ENCODE measurements around the gene KCNH4.
"Not testable (repeated sequence)": the region's sequence is repeated elsewhere in the genome, so short reads cannot be mapped to it uniquely, and the experiment has no call there.

Gene KCNH4

GRCh38 chr17:42193969-42194899 lies 13.3 kb upstream of the KCNH4 start, which contains the start of gene GHDC:
TSS of gene GHDC (minus strand) at chr17:42194494. CDS start at chr17:42193581, 913 bp downstream.
- DNase-seq: peak; percentile 72

GRCh38 chr17:42193216-42193968 lies 12.4 kb upstream of the KCNH4 start:
- no peak for DNase-seq

GRCh38 chr17:42192189-42193126 lies 11.5 kb upstream of the KCNH4 start:
- DNase-seq: no peak

- no peak for DNase-seq
Measured at GRCh38 chr17:42191275-42191608, 10.3 kb upstream of the KCNH4 start.

GRCh38 chr17:42190491-42191274 lies 9.7 kb upstream of the KCNH4 start:
- no peak for DNase-seq

- no peak for DNase-seq
Measured at GRCh38 chr17:42189651-42189965, 8.7 kb upstream of the KCNH4 start.

- no peak for DNase-seq
Measured at GRCh38 chr17:42188749-42189650, 8.1 kb upstream of the KCNH4 start.

- no peak for DNase-seq
Measured at GRCh38 chr17:42187833-42188232, 6.9 kb upstream of the KCNH4 start.

- DNase-seq: not testable (repeated sequence)
Measured at GRCh38 chr17:42186191-42186590, 5.2 kb upstream of the KCNH4 start.

GRCh38 chr17:42185621-42185930 lies 4.6 kb upstream of the KCNH4 start:
- no peak for DNase-seq

- no peak for DNase-seq
Measured at GRCh38 chr17:42184713-42185620, 4.0 kb upstream of the KCNH4 start, which contains the start of gene HCRT. TSS of gene HCRT (minus strand) at chr17:42185452. CDS start at chr17:42185365, 87 bp downstream.

GRCh38 chr17:42183741-42184711 lies 3.1 kb upstream of the KCNH4 start:
- peak; percentile 67 for DNase-seq

GRCh38 chr17:42182927-42183734 lies 2.2 kb upstream of the KCNH4 start:
- peak; percentile 43 for DNase-seq

- DNase-seq: no peak
Measured at GRCh38 chr17:42181851-42182207, 887 bp upstream of the KCNH4 start.

- DNase-seq: no peak
Measured at GRCh38 chr17:42180411-42180921, 476 bp downstream of the KCNH4 start.

- DNase-seq: peak; percentile 51
Measured at GRCh38 chr17:42179911-42180410, 981 bp downstream of the KCNH4 start.

GRCh38 chr17:42179335-42179734 lies 1.6 kb downstream of the KCNH4 start:
- no peak for DNase-seq
